ENCODE results near the gene PTPRN2. TPM values are rescaled to one million over a fixed set of nuclear protein-coding genes. Genes with fewer than 3 reads are reported as not detected.

Gene PTPRN2
- total RNA-seq, 8 experiments from 2014 or later, result 0.10 to 19.7 (median 10.8) TPM; not detected in 1

DNA sequence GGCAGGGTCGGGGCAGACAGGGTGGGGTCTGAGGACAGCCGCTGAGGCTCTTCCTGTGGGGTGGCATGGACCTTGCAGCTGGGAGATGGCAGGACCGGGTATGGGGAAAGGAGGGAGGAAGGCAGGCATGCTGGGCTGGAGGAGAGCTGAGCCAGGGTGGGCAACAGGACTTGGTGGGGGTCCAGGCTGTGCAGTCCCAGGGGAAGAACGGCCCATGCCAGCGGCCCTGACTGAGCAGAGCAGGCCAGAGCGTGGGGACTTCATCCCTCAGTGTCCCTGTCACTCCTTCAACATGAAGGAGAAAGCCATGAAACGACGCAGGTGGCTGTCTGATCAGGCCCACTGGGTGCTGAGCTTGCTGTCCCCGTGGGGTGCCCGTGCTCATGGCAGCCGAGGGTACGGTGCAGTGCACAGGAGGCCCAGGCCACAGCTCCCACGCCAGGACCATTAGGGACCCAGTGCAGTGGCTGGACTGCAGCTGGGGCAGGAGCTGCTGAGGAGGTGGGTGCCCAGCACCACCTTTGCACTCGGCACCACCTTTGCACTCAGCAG is 519.6 kb downstream of the PTPRN2 start:
- ATAC-seq (replicated peaks in 6 of 8), result no peak
- Histone ChIP-seq H3K4me3 (no peak overlapping the region), H3K4me1 (replicated peaks in 1 of 2) (no peaks in the 10 kb centered on the region), H3K27ac (no peak overlapping the region)
- in situ Hi-C loops (cut with MboI; ENCODE audit: low pct_unique_long_range_greater_than_20kb in 2 of 9, low sequenced_read_pairs in 9 of 9, unreplicated experiment in 9 of 9), result no loop called here
- 0 to 80% (median 66%) methylated on average over 1 to 6 of the region's 14 CpGs; no CpG with 5 or more reads in 4 of the 10 experiments for WGBS, 10 experiments

DNA sequence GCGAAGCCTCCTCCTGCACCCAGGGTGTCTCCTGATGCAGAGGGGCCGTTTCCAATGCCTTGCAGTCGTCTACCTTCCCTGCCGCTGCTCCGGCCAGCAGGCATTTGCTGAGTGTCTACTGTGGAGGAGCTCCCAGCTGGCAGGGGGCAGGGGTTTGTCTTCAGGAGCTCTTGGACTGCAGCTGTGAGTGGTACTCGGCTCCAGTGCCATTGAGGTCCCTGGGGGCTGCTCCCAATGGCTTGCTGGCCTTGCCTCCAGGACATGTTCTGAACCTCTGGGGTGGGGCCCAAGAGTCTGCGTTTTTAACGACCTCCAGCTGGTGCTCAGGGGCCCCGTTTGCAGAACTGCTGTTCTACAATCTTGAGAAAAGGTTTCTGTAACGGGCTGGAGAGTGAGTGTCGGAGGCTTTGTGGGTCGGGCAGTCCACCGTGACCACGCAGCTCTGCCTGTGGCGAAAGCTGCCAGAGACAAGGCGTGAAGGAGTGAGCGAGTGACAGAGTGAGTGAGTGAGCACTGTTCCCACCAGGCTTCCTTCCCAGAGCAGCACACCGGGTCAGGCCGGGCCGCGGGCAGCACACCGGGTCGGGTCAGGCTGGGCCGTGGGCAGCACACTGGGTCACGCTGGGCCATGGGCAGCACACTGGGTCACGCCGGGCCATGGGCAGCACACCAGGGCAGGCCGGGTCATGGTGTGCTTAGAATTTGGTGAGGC is 520.2 kb downstream of the PTPRN2 start:
- in situ Hi-C loops (cut with MboI; ENCODE audit: low pct_unique_long_range_greater_than_20kb in 2 of 9, low sequenced_read_pairs in 9 of 9, unreplicated experiment in 9 of 9), result no loop called here
- ATAC-seq (replicated peaks in 6 of 8), result peak in 1 of 8 experiments; percentile 13

DNA sequence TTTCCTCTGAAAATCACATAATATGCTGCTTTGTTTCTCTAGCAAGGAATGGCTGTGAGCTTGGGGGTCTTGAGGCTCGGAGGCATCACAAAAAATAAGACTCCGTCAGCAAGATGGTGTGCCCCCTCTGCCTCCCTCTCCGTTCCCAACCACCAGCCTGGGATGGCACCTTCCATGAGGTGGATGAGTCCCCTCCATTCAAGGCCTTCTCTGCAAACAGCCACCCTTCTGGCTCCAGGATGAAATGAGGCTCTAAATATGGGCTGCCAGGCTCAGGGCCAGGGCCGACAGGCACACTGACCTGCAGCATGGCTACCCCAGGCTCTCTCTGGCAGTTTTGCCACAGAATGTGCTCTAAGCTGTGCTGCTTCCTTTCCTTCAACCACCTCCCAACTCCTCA is 521.5 kb downstream of the PTPRN2 start:
- H3K27ac ChIP-seq, result no peak overlapping the region
- WGBS, 10 experiments, result 0 to 87% (median 47%) methylated on average over 1 to 4 of the region's 4 CpGs; no CpG with 5 or more reads in 4 of the 10 experiments
- ATAC-seq (replicated peaks in 6 of 8), result no peak
- H3K4me1 ChIP-seq (replicated peaks in 1 of 2), result peaks cover 0 to 7% of the 10 kb centered on the region in 2 donors
- in situ Hi-C loops (cut with MboI; ENCODE audit: low pct_unique_long_range_greater_than_20kb in 2 of 9, low sequenced_read_pairs in 9 of 9, unreplicated experiment in 9 of 9), result no loop called here
- H3K4me3 ChIP-seq, result no peak overlapping the region

More for the DNA sequence above, 520.2 kb downstream of the PTPRN2 start:
- WGBS, 10 experiments, result 12 to 70% (median 24%) methylated on average over 5 to 12 of the region's 28 CpGs; no CpG with 5 or more reads in 5 of the 10 experiments
- Histone ChIP-seq H3K27ac (no peak overlapping the region), H3K4me1 (replicated peaks in 1 of 2) (no peaks in the 10 kb centered on the region), H3K4me3 (no peak overlapping the region)

DNA sequence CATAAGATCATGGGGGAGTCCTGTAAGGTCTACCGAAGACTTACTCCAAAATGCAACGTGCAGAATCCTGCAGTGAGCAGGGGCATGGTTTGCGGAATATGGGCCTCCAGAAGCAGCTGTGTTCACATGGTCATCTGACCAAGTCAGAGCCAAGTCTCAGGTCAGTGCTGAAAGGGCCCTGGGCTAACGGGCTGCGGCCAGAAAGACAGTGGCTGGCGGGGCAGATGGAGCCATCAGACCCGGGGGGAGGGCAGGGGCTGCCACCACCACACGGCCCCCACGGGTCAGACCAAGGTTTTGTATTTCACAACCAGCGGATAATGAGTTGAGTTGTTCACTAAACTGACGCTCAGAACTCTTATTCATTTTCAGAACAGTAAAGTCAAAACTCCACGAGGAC is 522.3 kb downstream of the PTPRN2 start:
- 0 to 81% (median 35%) methylated on average over 1 to 8 of the region's 12 CpGs; no CpG with 5 or more reads in 2 of the 10 experiments for WGBS, 10 experiments
- ATAC-seq (replicated peaks in 6 of 8), result no peak
- H3K4me1 ChIP-seq (replicated peaks in 1 of 2), result peaks cover 0 to 12% of the 10 kb centered on the region in 2 donors
- in situ Hi-C loops (cut with MboI; ENCODE audit: low pct_unique_long_range_greater_than_20kb in 2 of 9, low sequenced_read_pairs in 9 of 9, unreplicated experiment in 9 of 9), result no loop called here
- H3K27ac ChIP-seq, result no peak overlapping the region
- no peak overlapping the region for H3K4me3 ChIP-seq

DNA sequence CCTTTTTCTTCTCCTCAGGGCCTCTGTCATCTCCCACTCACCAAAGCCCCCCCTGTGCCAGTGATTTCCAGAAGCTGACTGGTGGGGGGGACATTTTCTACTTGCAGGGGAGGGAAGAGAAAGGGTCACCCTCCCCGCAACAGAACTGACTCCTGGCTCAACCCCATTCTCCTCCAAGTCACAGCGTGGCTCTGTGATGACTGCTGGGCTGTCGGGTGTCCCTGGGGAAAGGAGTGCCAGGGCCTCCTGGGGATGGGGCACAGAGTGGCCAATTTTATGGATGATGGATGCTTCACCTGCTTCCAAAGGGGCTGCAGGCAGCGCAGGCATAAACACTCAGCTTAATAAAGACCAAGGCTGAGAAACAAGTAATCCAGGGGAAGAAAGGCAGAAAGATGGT is 523.0 kb downstream of the PTPRN2 start:
- no peak for ATAC-seq (replicated peaks in 6 of 8)
- no peak overlapping the region for H3K4me3 ChIP-seq
- in situ Hi-C loops (cut with MboI; ENCODE audit: low pct_unique_long_range_greater_than_20kb in 2 of 9, low sequenced_read_pairs in 9 of 9, unreplicated experiment in 9 of 9), result no loop called here
- H3K27ac ChIP-seq, result no peak overlapping the region
- WGBS, 10 experiments, result 0 to 75% (median 20%) methylated on average over 1 to 3 of the region's 4 CpGs; no CpG with 5 or more reads in 5 of the 10 experiments
- peaks cover 0 to 12% of the 10 kb centered on the region in 2 donors for H3K4me1 ChIP-seq (replicated peaks in 1 of 2)

DNA sequence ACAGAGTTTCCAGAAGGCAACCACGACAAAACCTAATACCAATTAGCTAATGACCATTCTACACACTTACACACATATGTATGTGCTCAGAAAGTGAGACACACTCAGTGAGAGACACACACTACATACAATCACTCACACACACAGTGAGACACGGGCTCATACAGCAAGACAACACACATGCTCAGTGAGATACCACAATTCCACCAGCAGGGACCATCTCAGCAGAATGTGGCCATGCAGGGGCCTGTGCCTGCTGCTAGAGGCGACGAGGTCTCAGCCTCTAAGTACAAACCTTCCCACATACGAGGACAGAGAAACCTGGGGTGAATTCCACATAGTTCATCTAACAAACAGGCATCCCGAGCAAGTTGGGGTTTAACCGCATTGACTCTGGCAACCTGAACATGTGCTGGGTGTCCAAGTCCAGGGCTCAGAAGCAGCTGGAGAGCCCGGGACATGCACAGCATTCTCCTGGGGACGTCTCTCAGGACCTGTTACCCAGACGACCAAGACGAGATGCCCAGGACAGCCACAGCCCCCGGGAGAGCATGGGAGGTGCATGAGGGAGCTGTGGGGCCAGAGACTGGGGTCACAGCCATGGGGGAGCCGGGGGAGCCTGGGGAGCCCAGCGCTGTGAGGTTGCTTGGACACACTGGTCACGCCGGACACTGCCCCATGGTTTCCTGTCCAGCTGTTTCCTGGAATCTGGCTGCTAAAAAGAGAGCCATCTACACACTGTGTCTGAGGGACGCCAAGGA is 523.6 kb downstream of the PTPRN2 start:
- H3K4me1 ChIP-seq (replicated peaks in 1 of 2), result peaks cover 0 to 12% of the 10 kb centered on the region in 2 donors
- no peak for ATAC-seq (replicated peaks in 6 of 8)
- H3K27ac ChIP-seq, result no peak overlapping the region
- WGBS, 10 experiments, result 17 to 100% (median 35%) methylated on average over 1 to 6 of the region's 17 CpGs; no CpG with 5 or more reads in 4 of the 10 experiments
- in situ Hi-C loops (cut with MboI; ENCODE audit: low pct_unique_long_range_greater_than_20kb in 2 of 9, low sequenced_read_pairs in 9 of 9, unreplicated experiment in 9 of 9), result no loop called here
- no peak overlapping the region for H3K4me3 ChIP-seq

DNA sequence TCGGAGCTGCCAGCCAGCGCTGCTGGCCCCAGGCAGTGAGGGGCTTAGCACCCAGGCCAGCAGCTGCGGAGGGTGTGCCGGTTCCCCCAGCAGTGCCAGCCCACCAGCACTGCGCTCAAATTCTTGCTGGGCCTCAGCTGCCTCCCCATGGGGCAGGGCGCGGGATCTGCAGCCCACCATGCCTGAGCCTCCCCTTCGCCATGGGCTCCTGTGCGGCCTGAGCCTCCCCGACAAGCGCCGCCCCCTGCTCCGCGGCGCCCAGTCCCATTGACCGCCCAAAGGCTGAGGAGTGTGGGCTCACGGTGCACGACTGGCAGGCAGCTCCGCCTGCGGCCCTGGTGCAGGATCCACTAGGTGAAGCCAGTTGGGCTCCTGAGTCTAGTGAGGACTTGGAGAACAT is 525.0 kb downstream of the PTPRN2 start:
- Histone ChIP-seq H3K27ac (no peak overlapping the region), H3K4me3 (no peak overlapping the region), H3K4me1 (replicated peaks in 1 of 2) (peaks cover 0 to 12% of the 10 kb centered on the region in 2 donors)
- no peak for ATAC-seq (replicated peaks in 6 of 8)
- WGBS, 10 experiments, result 80 to 100% methylated on average over 1 to 2 of the region's 20 CpGs; no CpG with 5 or more reads in 8 of the 10 experiments
- in situ Hi-C loops (cut with MboI; ENCODE audit: low pct_unique_long_range_greater_than_20kb in 2 of 9, low sequenced_read_pairs in 9 of 9, unreplicated experiment in 9 of 9), result no loop called here

DNA sequence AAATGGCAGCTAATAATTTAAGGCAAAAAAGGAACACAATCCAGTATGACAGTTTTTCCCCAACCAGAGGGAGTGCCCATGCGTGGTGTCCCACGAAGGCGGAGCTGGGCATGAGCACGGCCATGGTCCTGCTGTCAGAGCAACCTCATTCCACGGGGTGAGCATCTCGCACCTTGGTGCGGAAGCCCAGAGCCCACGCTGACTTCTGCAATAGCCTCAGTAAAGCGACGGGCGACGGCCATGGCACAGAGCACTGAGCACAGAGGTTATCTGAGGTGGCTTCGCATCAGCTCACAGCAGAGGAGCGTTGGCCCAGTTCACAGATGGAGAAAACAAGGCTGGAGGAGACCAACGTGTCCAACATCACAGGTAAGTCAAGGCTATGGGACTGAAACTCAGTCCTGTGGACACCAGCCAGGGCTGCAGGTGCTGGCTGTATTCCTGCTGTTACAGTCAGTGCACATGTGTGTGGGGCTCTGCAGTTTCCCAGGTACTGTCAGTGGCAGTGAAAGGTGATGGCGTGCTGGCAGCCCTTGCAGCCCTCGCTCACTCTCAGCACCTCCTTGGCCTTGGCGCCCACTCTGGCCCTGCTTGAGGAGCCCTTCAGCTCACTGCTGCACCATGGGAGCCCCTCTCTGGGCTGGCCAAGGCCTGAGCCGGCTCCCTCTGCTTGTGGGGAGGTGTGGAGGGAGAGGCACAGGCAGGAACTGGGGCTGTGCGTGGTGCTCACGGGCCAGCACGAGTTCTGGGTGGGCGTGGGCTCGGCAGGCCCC is 525.6 kb downstream of the PTPRN2 start:
- ATAC-seq (replicated peaks in 6 of 8), result no peak
- H3K27ac ChIP-seq, result no peak overlapping the region
- H3K4me1 ChIP-seq (replicated peaks in 1 of 2), result peaks cover 0 to 12% of the 10 kb centered on the region in 2 donors
- in situ Hi-C loops (cut with MboI; ENCODE audit: low pct_unique_long_range_greater_than_20kb in 2 of 9, low sequenced_read_pairs in 9 of 9, unreplicated experiment in 9 of 9), result no loop called here
- WGBS, 10 experiments, result 20 to 100% (median 40%) methylated on average over 1 to 8 of the region's 24 CpGs; no CpG with 5 or more reads in 3 of the 10 experiments
- no peak overlapping the region for H3K4me3 ChIP-seq

DNA sequence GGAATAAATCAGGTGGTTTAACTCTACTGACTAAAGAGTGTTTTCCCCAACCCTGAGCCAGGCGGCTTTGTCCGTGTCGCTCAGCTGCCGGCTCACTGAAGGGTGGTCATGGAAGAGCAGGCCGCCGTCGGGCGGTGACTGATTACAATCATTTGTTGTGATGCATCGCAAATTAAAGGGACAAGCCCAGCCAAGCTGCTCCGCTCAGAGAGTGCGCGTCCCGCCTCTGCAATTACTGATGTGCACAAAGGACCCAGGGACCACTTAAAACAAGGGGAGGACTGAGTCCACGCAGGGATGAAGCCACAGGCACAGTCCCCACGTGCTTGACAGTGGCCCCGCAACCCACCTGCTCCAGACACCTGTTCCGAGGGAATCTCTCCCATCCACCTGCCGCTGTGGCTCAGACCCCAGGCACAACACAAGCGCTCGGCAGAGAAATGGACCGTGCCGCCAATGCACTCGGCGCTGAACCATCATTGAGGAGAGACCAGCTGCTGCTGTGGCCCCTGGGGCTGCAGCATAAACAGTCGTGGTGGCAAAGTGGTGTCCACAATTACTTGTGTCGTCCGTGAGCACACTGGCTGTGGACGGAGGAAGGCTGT is 526.5 kb downstream of the PTPRN2 start:
- ATAC-seq (replicated peaks in 6 of 8), result peak in 4 of 8 experiments; percentile 21 to 99 (median 42)
- no peak overlapping the region for H3K27ac ChIP-seq
- H3K4me3 ChIP-seq, result no peak overlapping the region
- peaks cover 0 to 12% of the 10 kb centered on the region in 2 donors for H3K4me1 ChIP-seq (replicated peaks in 1 of 2)
- WGBS, 10 experiments, result 19 to 96% (median 73%) methylated on average over 1 to 17 of the region's 28 CpGs; no CpG with 5 or more reads in 1 of the 10 experiments
- in situ Hi-C loops (cut with MboI; ENCODE audit: low pct_unique_long_range_greater_than_20kb in 2 of 9, low sequenced_read_pairs in 9 of 9, unreplicated experiment in 9 of 9), result no loop called here

DNA sequence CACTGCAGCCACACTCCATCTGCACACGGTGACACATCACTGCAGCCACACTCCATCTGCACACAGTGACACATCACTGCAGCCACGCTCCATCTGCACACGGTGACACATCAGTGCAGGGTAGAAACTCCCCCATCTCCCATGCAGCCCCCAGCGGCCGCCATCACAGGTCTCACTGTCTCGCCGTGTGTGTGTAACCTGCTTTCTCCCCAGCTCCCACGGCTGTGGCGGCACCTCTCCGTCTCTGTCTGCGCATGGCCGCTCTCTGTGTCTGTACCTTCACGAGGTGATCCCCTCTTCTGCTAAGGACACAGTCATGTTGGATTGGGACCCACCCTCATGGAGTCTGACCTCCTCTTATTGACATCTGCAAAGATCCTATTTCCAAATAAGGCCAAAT is 527.4 kb downstream of the PTPRN2 start:
- Histone ChIP-seq H3K4me3 (no peak overlapping the region), H3K4me1 (replicated peaks in 1 of 2) (peaks cover 0 to 12% of the 10 kb centered on the region in 2 donors), H3K27ac (no peak overlapping the region)
- in situ Hi-C loops (cut with MboI; ENCODE audit: low pct_unique_long_range_greater_than_20kb in 2 of 9, low sequenced_read_pairs in 9 of 9, unreplicated experiment in 9 of 9), result no loop called here
- 79% methylated on average over 5 of the region's 13 CpGs; no CpG with 5 or more reads in 9 of the 10 experiments for WGBS, 10 experiments
- ATAC-seq (replicated peaks in 6 of 8), result no peak

DNA sequence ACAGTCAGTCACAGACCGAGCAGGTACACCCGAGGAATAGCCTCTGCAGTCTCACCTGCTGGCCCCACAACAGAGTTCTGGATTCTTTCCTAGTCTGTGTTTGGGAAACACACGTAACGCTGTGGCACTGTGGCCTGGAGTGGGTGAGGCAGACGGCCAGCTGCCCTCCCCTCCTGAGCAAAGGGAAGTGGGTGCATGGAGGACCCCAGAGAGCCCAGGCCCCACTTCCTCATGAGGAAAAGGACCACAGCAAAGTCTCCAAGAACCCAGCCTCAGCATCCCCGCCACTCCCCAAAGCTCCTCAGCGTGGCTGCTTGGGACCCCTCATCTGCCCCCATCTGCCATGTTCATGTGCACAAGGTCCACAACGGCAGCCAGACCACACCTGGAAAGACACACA is 530.2 kb downstream of the PTPRN2 start:
- ATAC-seq (replicated peaks in 6 of 8), result no peak
- in situ Hi-C loops (cut with MboI; ENCODE audit: low pct_unique_long_range_greater_than_20kb in 2 of 9, low sequenced_read_pairs in 9 of 9, unreplicated experiment in 9 of 9), result no loop called here
- peaks cover 0 to 12% of the 10 kb centered on the region in 2 donors for H3K4me1 ChIP-seq (replicated peaks in 1 of 2)
- WGBS, 10 experiments, result 17 to 86% (median 37%) methylated on average over 1 to 6 of the region's 8 CpGs; no CpG with 5 or more reads in 4 of the 10 experiments
- H3K27ac ChIP-seq, result no peak overlapping the region
- H3K4me3 ChIP-seq, result no peak overlapping the region

DNA sequence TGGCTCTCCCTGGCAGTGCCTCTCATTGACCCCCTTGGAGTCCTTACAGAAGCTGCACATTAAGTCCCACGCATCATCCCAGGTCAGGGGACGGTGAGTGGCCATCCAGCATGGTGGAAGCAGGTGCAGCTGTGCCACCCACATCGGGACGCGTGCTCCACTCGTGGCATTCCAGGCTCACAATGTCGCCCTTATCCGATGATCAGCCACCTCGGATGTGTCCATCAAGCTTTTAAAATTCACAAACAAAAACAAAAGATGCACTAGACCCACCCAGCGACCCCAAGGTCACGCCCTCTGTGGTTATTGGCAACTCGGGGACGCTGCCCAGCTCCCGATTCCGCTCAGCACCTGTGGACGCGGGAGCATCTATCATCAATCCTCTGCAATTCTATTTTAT is 530.9 kb downstream of the PTPRN2 start:
- Histone ChIP-seq H3K4me1 (replicated peaks in 1 of 2) (peaks cover 0 to 12% of the 10 kb centered on the region in 2 donors), H3K27ac (no peak overlapping the region), H3K4me3 (no peak overlapping the region)
- in situ Hi-C loops (cut with MboI; ENCODE audit: low pct_unique_long_range_greater_than_20kb in 2 of 9, low sequenced_read_pairs in 9 of 9, unreplicated experiment in 9 of 9), result no loop called here
- 49 to 95% (median 68%) methylated on average over 3 to 16 of the region's 17 CpGs; no CpG with 5 or more reads in 3 of the 10 experiments for WGBS, 10 experiments
- no peak for ATAC-seq (replicated peaks in 6 of 8)
